Measurements from ENCODE around the gene COA5.

DNA sequence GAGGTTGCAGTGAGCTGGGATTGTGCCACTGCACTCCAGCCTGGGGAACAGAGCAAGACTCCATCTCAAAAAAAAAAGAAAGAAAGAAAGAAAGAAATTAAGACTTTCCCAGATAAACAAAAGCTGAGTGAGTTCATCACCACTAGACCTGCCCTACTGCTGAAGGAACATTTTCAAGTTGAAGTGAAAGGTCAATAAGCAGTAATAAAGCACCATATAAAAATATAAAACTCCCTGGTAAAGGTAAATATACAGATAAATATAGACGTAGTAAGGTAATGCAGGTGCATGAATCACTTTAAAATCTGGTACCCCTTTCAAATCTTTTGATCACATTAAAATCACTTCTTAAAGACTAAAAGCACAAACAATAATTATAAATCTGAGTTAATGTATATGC is 42.7 kb upstream of the COA5 start:
- TF ChIP-seq, protein P1, sequence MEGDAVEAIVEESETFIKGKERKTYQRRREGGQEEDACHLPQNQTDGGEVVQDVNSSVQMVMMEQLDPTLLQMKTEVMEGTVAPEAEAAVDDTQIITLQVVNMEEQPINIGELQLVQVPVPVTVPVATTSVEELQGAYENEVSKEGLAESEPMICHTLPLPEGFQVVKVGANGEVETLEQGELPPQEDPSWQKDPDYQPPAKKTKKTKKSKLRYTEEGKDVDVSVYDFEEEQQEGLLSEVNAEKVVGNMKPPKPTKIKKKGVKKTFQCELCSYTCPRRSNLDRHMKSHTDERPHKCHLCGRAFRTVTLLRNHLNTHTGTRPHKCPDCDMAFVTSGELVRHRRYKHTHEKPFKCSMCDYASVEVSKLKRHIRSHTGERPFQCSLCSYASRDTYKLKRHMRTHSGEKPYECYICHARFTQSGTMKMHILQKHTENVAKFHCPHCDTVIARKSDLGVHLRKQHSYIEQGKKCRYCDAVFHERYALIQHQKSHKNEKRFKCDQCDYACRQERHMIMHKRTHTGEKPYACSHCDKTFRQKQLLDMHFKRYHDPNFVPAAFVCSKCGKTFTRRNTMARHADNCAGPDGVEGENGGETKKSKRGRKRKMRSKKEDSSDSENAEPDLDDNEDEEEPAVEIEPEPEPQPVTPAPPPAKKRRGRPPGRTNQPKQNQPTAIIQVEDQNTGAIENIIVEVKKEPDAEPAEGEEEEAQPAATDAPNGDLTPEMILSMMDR (IDR thresholded peaks at IDR 0.05; ENCODE audit: low read depth, low read length): no peak
- TF ChIP-seq EZH2phosphoT487 (IDR thresholded peaks at IDR 0.05; ENCODE audit: low read depth): no peak

All from OCI-LY3 (cell line).